Heart left ventricle (tissue), 16 donors: ENCODE results near the gene B4GALNT3. TPM values are rescaled to one million over a fixed set of nuclear protein-coding genes. Genes with fewer than 3 reads are reported as not detected.

Source experiments
- ATAC-seq, 4 donors: fragments of 200-7000 bp; cut with Tn5 transposase; one replicate each; pipeline ENCODE4 v1.9.1; 2020 to 2022; ENCODE audit warnings: moderate library complexity in 4 of 4, mild to moderate bottlenecking in 3 of 4, moderate number of reproducible peaks in 1 of 4
- DNase-seq, 5 donors: peaks; one replicate each; pipeline ENCODE4 v3.0.0-alpha.2; 2020
- H3K27ac ChIP-seq, 12 donors: fragments of 200-600 bp; sonication (generic) in 4 of 12; one replicate each; pipeline versions ENCODE4 v1.5.0 to v1.8.0; 2016 to 2022; ENCODE audit warnings: mild to moderate bottlenecking in 2 of 12
- H3K27me3 ChIP-seq, 9 donors: fragments of 200-600 bp; sonication (generic) in 2 of 9; one replicate each; pipeline versions ENCODE4 v1.5.1 to v1.8.0; 2016 to 2022; ENCODE audit warnings: mild to moderate bottlenecking in 3 of 9
- H3K36me3 ChIP-seq, 9 donors: fragments of 200-600 bp; sonication (generic) in 2 of 9; one replicate each; pipeline versions ENCODE4 v1.5.0 to v1.8.0; 2018 to 2022; ENCODE audit warnings: mild to moderate bottlenecking in 2 of 9
- H3K4me1 ChIP-seq, 12 donors: fragments of 200-600 bp; sonication (generic) in 4 of 12; one replicate each; pipeline versions ENCODE4 v1.5.0 to v1.8.0; 2016 to 2022; ENCODE audit warnings: mild to moderate bottlenecking in 3 of 12
- H3K4me3 ChIP-seq, 12 donors: fragments of 200-600 bp; sonication (generic) in 4 of 12; one replicate each; pipeline versions ENCODE4 v1.5.0 to v1.8.0; 2017 to 2022; ENCODE audit warnings: mild to moderate bottlenecking in 9 of 12, moderate library complexity in 4 of 12
- H3K9me3 ChIP-seq, 12 donors: fragments of 200-600 bp; sonication (generic) in 4 of 12; one replicate each; pipeline versions ENCODE4 v1.5.0 to v1.8.0; 2016 to 2022; ENCODE audit warnings: mild to moderate bottlenecking in 1 of 12
- POLR2A ChIP-seq, 2 donors: fragments of 450-650 bp; IDR thresholded peaks; one replicate each; pipeline ENCODE4 v1.6.1; 2017; ENCODE audit warnings: antibody characterized with exemption in 2 of 2, mild to moderate bottlenecking in 2 of 2, moderate library complexity in 2 of 2
- WGBS, 4 donors: extraction: QIAGEN DNeasy Blood & Tissue Kit in 2 of 4; methylation state at CpG; one replicate each; pipeline versions ENCODE4 v1.1.5 to v1.1.7; 2013 to 2018; 5-methylcytosine and 5-hydroxymethylcytosine counted together
- intact Hi-C, 10 donors: fragments of 100-400 bp; cut with DNase I; formaldehyde crosslinking; loops; one replicate each; pipeline versions ENCODE4 v1.11.1 to v1.14.2; 2022
- polyA plus RNA-seq, 2 donors: library from polyadenylated mRNA; stranded (reverse); fragments of 200-250 nt; gene quantifications; one replicate each; pipeline ENCODE4 v1.2.3, GENCODE V29; 2013
- total RNA-seq, 9 donors: library from RNA; depleted of rRNA in 2 of 9; stranded (reverse); fragments of >200 nt in 2 of 9; fragmentation: NEBNext Ultra II Directional in 3 of 9; extraction: Animal tissue kit (Norgen Biotek cat#: 25700) in 3 of 9; gene quantifications; one replicate each; pipeline versions ENCODE4 v1.1.0 to v1.2.4, GENCODE V29; 2016 to 2023
- TF ChIP-seq, protein P1 (sequence below), 12 donors: fragments of 200-600 bp; sonication (generic) in 4 of 12; IDR thresholded peaks; one replicate each; pipeline versions ENCODE4 v1.5.0 to v1.8.0; 2018 to 2022; ENCODE audit warnings: antibody characterized with exemption in 12 of 12, mild to moderate bottlenecking in 5 of 12
- donor health status: ischemic (EF 13 %, LVEDD 7.1; RV severe dilation, severe dysfunction).
- donor health status: healthy with polysubstance abuse.
- donor health status: DM: no; HTN: yes; CAD: no.
- donor health status: DM: no; HTN: no; CAD: no.
- donor health status: ischemic (EF 25% LVEDD 6.9; RV normal size, moderate dysfunction).
- donor health status: ischemic (EF 25% LVEDD 5.7; RV mildly dilated, moderate dysfunction).
- donor health status: healthy.
- donor health status: DM: yes; HTN: yes; CAD: no.
- donor health status: ischemic (EF 35%, LVEDD 5.7; RV mildly dilated, moderate dysfunction).
- donor health status: nonischemic (EF 11% LVEDD 7.7; RV severe dilation, severe dysfunction).
- donor health status: DM: yes; HTN: yes; CAD: no.
- donor health status: PGD.
- donor health status: ischemic (EF 29% LVEDD 5.4; RV normal size, mild dysfunction).
- donor health status: nonischemic (EF 23%, LVEDD 6.1; RV moderate dilation, normal function).

Gene B4GALNT3
- total and polyA plus RNA-seq, 11 donors = 19.3 to 59.4 (median 34.1) TPM

DNA sequence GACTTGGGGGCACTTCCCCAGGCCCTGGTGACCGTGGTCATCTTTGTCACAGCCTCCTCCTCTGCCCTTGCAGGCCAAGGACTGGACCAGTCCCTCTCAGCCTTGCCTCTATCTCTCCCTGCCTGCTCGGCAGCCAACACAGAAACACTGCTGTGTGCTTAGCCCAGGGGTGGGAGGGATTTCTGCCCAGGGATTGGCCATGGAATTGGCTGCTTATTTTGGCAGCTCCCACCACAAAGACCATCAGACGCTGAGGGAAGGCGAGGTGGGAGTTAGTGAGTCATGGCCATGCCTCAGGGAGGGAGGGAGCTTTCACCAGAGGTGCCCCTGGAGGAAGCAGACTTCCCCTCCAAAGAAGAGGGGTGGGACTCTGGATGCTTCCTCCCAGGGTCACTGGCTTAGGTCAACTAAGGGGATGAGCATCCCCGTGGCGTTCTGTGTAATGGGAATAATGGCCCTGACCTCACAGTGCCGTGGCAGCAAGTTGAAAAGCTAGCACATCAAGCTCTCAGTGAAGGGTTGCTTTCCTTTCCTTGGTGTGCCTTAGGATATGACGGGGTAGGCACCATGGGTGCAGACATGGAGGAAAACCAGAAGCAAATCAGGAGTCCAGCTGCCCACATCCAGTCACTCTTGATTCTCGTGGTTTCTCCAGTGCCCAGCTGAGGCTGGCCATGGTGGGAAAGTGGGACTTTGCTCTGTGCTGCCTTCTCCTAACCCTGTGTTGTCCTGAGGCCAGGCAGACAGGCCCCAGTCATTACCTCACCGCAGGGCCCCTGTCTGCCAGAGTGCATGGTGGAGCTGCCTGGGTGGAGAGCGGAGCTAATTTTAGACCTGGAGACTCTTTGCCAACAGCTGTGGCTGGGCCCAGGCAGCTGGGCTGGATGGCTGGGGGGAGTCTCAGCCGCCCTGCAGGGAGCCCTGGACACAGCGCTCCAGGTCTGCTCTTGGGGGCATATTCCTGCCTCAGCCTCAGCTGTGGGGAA, 21.4 kb downstream of the B4GALNT3 start:
- intact Hi-C loops = loop anchor here in 1 of 10 donors (10.0 kb wide), 1 partner anchor 1824 kb away; no protein-coding TSS in a partner anchor

GRCh38 chr12:482061-482460, 22.3 kb downstream of the B4GALNT3 start:
- Histone ChIP-seq H3K9me3 (peaks cover 0 to 2% (median 0%) of the 10 kb centered on the region in 12 donors), H3K27ac (peak overlapping the region; percentile 43 to 96 (median 86)), H3K36me3 (no peaks in the 10 kb centered on the region), H3K27me3 (no peaks in the 10 kb centered on the region), H3K4me1 (peaks cover 0 to 45% (median 23%) of the 10 kb centered on the region in 12 donors), H3K4me3 (peak overlapping the region in 1 of 12 donors; percentile 19)
- TF ChIP-seq, protein P1, sequence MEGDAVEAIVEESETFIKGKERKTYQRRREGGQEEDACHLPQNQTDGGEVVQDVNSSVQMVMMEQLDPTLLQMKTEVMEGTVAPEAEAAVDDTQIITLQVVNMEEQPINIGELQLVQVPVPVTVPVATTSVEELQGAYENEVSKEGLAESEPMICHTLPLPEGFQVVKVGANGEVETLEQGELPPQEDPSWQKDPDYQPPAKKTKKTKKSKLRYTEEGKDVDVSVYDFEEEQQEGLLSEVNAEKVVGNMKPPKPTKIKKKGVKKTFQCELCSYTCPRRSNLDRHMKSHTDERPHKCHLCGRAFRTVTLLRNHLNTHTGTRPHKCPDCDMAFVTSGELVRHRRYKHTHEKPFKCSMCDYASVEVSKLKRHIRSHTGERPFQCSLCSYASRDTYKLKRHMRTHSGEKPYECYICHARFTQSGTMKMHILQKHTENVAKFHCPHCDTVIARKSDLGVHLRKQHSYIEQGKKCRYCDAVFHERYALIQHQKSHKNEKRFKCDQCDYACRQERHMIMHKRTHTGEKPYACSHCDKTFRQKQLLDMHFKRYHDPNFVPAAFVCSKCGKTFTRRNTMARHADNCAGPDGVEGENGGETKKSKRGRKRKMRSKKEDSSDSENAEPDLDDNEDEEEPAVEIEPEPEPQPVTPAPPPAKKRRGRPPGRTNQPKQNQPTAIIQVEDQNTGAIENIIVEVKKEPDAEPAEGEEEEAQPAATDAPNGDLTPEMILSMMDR (IDR thresholded peaks at IDR 0.05) = no peak
- no peak for TF ChIP-seq POLR2A (IDR thresholded peaks at IDR 0.05)
- peak; percentile 12 to 50 (median 30) for ATAC-seq
- 37 to 51% (median 47%) methylated on average over 3 of the region's 3 CpGs for whole genome bisulfite sequencing, 4 donors
- intact Hi-C loops = loop anchor here in 1 of 10 donors (10.0 kb wide), 1 partner anchor 1823 kb away; no protein-coding TSS in a partner anchor
- DNase-seq = no peak

More for the DNA sequence above, 21.4 kb downstream of the B4GALNT3 start:
- Histone ChIP-seq H3K9me3 (no peaks in the 10 kb centered on the region), H3K4me3 (peak overlapping the region in 1 of 12 donors; percentile 19), H3K27me3 (peaks cover 0 to 2% (median 0%) of the 10 kb centered on the region in 9 donors), H3K36me3 (no peaks in the 10 kb centered on the region), H3K4me1 (peaks cover 0 to 45% (median 23%) of the 10 kb centered on the region in 12 donors), H3K27ac (peak overlapping the region; percentile 43 to 96 (median 86))
- 31 to 36% (median 32%) methylated on average over 9 to 13 of the region's 13 CpGs for WGBS, 4 donors
- DNase-seq (peak; percentile 75 to 90 (median 81)), ATAC-seq (peak; percentile 95 to 98 (median 96))
- no peak for TF ChIP-seq POLR2A (IDR thresholded peaks at IDR 0.05)
- TF ChIP-seq, protein P1 (IDR thresholded peaks at IDR 0.05) = no peak

GRCh38 chr12:484096-484495, 24.4 kb downstream of the B4GALNT3 start:
- H3K4me1 ChIP-seq = peaks cover 0 to 37% (median 22%) of the 10 kb centered on the region in 12 donors
- no peak for TF ChIP-seq POLR2A (IDR thresholded peaks at IDR 0.05)
- TF ChIP-seq, protein P1 (IDR thresholded peaks at IDR 0.05) = no peak
- H3K9me3 ChIP-seq = peaks cover 0 to 14% (median 0%) of the 10 kb centered on the region in 12 donors
- ATAC-seq (no peak), DNase-seq (no peak)
- no peak overlapping the region for H3K4me3 ChIP-seq
- H3K36me3 ChIP-seq = no peaks in the 10 kb centered on the region
- intact Hi-C loops = loop anchor here in 1 of 10 donors (10.0 kb wide), 1 partner anchor 1821 kb away; no protein-coding TSS in a partner anchor
- no peak overlapping the region for H3K27ac ChIP-seq
- H3K27me3 ChIP-seq = no peaks in the 10 kb centered on the region
- WGBS, 4 donors = 66 to 72% (median 69%) methylated on average over 11 of the region's 11 CpGs

- H3K4me3 ChIP-seq = no peak overlapping the region
- H3K27me3 ChIP-seq = no peaks in the 10 kb centered on the region
- ATAC-seq (no peak), DNase-seq (no peak)
- no peak overlapping the region for H3K27ac ChIP-seq
- H3K4me1 ChIP-seq = no peaks in the 10 kb centered on the region
- intact Hi-C loops = loop anchor here in 1 of 10 donors (10.0 kb wide), 1 partner anchor 55 kb away; no protein-coding TSS in a partner anchor
- TF ChIP-seq, protein P1 (IDR thresholded peaks at IDR 0.05) = no peak
- no peak for TF ChIP-seq POLR2A (IDR thresholded peaks at IDR 0.05)
- H3K9me3 ChIP-seq = peaks cover 0 to 34% (median 7%) of the 10 kb centered on the region in 12 donors
- no peaks in the 10 kb centered on the region for H3K36me3 ChIP-seq
Measured at GRCh38 chr12:490260-490659, 30.5 kb downstream of the B4GALNT3 start.
